ENCODE measurements around the gene HMX2. TPM values are rescaled to one million over a fixed set of nuclear protein-coding genes. Genes with fewer than 3 reads are reported as not detected.

The HMX2 gene
- total and polyA plus RNA-seq, 2 of the 8 experiments (the other 6 are each of a cell fraction or from before 2014, with no cell fraction given): 2.0 to 2.7 TPM

DNA sequence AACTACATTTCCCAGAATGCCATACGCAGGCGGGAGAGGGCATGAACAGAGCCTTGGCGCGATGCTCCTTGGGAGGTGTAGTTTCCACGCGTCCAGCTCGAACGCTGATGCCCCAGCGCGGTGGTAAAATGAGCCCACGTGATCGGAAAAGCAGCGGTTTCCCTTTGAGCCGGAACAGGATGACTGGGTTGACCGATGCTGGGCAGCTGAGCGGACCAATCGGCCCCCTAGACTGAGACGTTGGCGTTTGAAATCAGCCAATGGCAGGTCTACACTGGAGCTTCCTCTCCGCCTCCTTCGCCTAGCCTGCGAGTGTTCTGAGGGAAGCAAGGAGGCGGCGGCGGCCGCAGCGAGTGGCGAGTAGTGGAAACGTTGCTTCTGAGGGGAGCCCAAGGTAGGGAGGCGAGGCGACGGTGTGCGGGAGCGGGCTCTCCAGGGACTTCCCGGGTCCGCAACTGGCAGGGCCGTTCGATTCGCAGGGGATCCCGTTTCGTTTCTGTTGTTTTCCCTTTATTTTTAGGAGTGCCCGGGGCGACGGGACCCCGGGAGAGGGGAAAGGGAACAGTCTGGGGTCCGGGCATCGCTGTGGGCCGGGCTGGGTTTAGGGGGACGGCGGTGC is 6.3 kb downstream of the HMX2 start, which contains the start of gene BUB3 (continued):
- TF ChIP-seq, protein P1, sequence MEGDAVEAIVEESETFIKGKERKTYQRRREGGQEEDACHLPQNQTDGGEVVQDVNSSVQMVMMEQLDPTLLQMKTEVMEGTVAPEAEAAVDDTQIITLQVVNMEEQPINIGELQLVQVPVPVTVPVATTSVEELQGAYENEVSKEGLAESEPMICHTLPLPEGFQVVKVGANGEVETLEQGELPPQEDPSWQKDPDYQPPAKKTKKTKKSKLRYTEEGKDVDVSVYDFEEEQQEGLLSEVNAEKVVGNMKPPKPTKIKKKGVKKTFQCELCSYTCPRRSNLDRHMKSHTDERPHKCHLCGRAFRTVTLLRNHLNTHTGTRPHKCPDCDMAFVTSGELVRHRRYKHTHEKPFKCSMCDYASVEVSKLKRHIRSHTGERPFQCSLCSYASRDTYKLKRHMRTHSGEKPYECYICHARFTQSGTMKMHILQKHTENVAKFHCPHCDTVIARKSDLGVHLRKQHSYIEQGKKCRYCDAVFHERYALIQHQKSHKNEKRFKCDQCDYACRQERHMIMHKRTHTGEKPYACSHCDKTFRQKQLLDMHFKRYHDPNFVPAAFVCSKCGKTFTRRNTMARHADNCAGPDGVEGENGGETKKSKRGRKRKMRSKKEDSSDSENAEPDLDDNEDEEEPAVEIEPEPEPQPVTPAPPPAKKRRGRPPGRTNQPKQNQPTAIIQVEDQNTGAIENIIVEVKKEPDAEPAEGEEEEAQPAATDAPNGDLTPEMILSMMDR (IDR thresholded peaks at IDR 0.05; ENCODE audit: control extremely low read depth in 1 of 3, insufficient read depth in 1 of 3, low read depth in 1 of 3, low read length in 3 of 3): no peak
- TF ChIP-seq SIX5 (IDR thresholded peaks at IDR 0.05; ENCODE audit: low read depth, low read length) (peak; percentile 97), NRF1 (IDR thresholded peaks at IDR 0.05; ENCODE audit: low read depth, low read length) (no peak), RFX5 (IDR thresholded peaks at IDR 0.05; ENCODE audit: borderline replicate concordance, low read depth, low read length) (no peak), TAF1 (IDR thresholded peaks at IDR 0.05; ENCODE audit: low read depth, low read length) (peak; percentile 74; the same call in 1 of the 2 replicates), RAD21 (IDR thresholded peaks at IDR 0.05 in 1 of 2, conservative IDR thresholded peaks at IDR 0.05 in 1 of 2; ENCODE audit: low read depth in 2 of 2, low read length in 2 of 2) (no peak), TCF12 (IDR thresholded peaks at IDR 0.05; ENCODE audit: low read depth, low read length) (no peak), POU5F1 (IDR thresholded peaks at IDR 0.05; ENCODE audit: low read depth, low read length) (no peak), GABPA (IDR thresholded peaks at IDR 0.05; ENCODE audit: borderline replicate concordance, insufficient read depth, low read length) (peak; percentile 75; the same call in 1 of the 2 replicates), EGR1 (IDR thresholded peaks at IDR 0.05; ENCODE audit: borderline replicate concordance, low read depth, low read length) (no peak), TBP (IDR thresholded peaks at IDR 0.05; ENCODE audit: low read depth, low read length) (peak; percentile 39; the same call in 1 of the 2 replicates), SIN3A (conservative IDR thresholded peaks at IDR 0.05 in 1 of 2, IDR thresholded peaks at IDR 0.05 in 1 of 2; ENCODE audit: low read depth in 1 of 2, low read length in 2 of 2) (peak in 1 of 2 experiments; percentile 85; a peak in 2 of 4 replicates)
- TF ChIP-seq, protein P2, sequence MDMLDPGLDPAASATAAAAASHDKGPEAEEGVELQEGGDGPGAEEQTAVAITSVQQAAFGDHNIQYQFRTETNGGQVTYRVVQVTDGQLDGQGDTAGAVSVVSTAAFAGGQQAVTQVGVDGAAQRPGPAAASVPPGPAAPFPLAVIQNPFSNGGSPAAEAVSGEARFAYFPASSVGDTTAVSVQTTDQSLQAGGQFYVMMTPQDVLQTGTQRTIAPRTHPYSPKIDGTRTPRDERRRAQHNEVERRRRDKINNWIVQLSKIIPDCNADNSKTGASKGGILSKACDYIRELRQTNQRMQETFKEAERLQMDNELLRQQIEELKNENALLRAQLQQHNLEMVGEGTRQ (IDR thresholded peaks at IDR 0.05; ENCODE audit: low read length): peak; percentile 95
- TF ChIP-seq, protein P3, sequence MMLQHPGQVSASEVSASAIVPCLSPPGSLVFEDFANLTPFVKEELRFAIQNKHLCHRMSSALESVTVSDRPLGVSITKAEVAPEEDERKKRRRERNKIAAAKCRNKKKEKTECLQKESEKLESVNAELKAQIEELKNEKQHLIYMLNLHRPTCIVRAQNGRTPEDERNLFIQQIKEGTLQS (IDR thresholded peaks at IDR 0.05; ENCODE audit: insufficient read depth, low read depth, low read length): peak; percentile 85
